Gastrocnemius medialis (tissue), 4 donors: ENCODE measurements around the gene AMDHD1.

Experiments used
- POLR2A ChIP-seq, 2 donors: fragments of 450-650 bp; IDR thresholded peaks; one replicate each; pipeline ENCODE4 v1.6.1; 2017; ENCODE audit warnings: antibody characterized with exemption in 2 of 2, mild to moderate bottlenecking in 2 of 2, moderate library complexity in 2 of 2
- TF ChIP-seq, protein P1 (sequence below), 5 experiments: fragments of 450-650 bp in 3 of 5; fragments of 200-600 bp in 2 of 5; sonication (generic) in 2 of 5; IDR thresholded peaks in 4 of 5; conservative IDR thresholded peaks in 1 of 5; 1 replicate in 4 of 5; 2 replicates in 1 of 5; pipeline ENCODE4 v1.5.1; 2016 to 2019; ENCODE audit warnings: antibody characterized with exemption in 5 of 5, mild to moderate bottlenecking in 3 of 5, moderate library complexity in 3 of 5

DNA sequence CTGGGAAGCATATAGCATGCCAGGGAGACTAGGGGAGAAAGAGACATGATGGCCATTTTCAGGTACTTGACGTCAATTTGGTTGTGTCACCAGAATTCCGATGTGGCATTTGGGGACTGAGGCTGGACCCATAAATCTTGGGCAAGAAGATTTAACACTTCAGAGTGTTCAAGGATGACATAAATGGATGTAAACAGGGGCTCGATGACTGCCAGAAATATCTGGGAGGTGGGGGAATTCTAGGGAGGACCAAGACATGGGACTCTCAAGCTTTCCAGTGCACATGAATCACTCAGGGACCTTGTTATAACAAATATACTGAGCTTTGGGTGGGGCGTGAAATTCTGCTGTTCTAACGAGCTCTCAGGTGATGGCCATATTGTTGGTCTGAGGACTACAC, 35.2 kb downstream of the AMDHD1 start:
- TF ChIP-seq, protein P1, sequence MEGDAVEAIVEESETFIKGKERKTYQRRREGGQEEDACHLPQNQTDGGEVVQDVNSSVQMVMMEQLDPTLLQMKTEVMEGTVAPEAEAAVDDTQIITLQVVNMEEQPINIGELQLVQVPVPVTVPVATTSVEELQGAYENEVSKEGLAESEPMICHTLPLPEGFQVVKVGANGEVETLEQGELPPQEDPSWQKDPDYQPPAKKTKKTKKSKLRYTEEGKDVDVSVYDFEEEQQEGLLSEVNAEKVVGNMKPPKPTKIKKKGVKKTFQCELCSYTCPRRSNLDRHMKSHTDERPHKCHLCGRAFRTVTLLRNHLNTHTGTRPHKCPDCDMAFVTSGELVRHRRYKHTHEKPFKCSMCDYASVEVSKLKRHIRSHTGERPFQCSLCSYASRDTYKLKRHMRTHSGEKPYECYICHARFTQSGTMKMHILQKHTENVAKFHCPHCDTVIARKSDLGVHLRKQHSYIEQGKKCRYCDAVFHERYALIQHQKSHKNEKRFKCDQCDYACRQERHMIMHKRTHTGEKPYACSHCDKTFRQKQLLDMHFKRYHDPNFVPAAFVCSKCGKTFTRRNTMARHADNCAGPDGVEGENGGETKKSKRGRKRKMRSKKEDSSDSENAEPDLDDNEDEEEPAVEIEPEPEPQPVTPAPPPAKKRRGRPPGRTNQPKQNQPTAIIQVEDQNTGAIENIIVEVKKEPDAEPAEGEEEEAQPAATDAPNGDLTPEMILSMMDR (IDR thresholded peaks at IDR 0.05 in 4 of 5, conservative IDR thresholded peaks at IDR 0.05 in 1 of 5) = no peak
- TF ChIP-seq POLR2A (IDR thresholded peaks at IDR 0.05) = no peak
